K562 (cell line): ENCODE data around the gene RNF207. TPM values are rescaled to one million over a fixed set of nuclear protein-coding genes. Genes with fewer than 3 reads are reported as not detected.

Experiments
- CHD7 ChIP-seq: fragments of 200-600 bp; sonication (generic); IDR thresholded peaks from one replicate; pipeline ENCODE4 v1.6.1; 2012; ENCODE audit warnings: mild to moderate bottlenecking, low read depth, low read length, inconsistent platforms
- GTF2F1 ChIP-seq: IDR thresholded peaks from 2 replicates; pipeline ENCODE4 v1.6.1; 2011; ENCODE audit warnings: low read depth, low read length, improper control_type of control experiment
- HDAC1 ChIP-seq, 2 experiments: fragments of 450-650 bp; IDR thresholded peaks; 2 replicates each; pipeline ENCODE4 v1.6.1; 2016 to 2017; ENCODE audit warnings: inconsistent platforms in 1 of 2, mild to moderate bottlenecking in 1 of 2, moderate library complexity in 1 of 2
- HEY1 ChIP-seq: fragments of 250-450 bp; sonication (Bioruptor Pico); IDR thresholded peaks from 2 replicates; pipeline ENCODE4 v1.5.0; 2020; ENCODE audit warnings: mild to moderate bottlenecking, moderate library complexity, borderline replicate concordance
- KDM5B ChIP-seq: fragments of 200-600 bp; sonication (generic); IDR thresholded peaks from 2 replicates; pipeline ENCODE4 v1.6.1; 2012; ENCODE audit warnings: low read depth, mild to moderate bottlenecking, moderate library complexity, low read length, control low read depth, inconsistent platforms; ENCODE audit not compliant: insufficient replicate concordance
- MBD2 ChIP-seq: sonication (generic); IDR thresholded peaks from 2 replicates; pipeline ENCODE4 v1.6.1; 2016; ENCODE audit warnings: low read depth, borderline replicate concordance
- NEUROD1 ChIP-seq: fragments of 150-350 bp; IDR thresholded peaks from 2 replicates; pipeline ENCODE4 v1.6.1; 2014; ENCODE audit warnings: borderline replicate concordance, low read length, low read depth; ENCODE audit not compliant: partially characterized antibody
- SREBF1 ChIP-seq: fragments of 150-350 bp; IDR thresholded peaks from 2 replicates; pipeline ENCODE4 v1.6.1; 2014; ENCODE audit warnings: antibody characterized with exemption, low read depth, low read length, borderline replicate concordance
- SRF ChIP-seq, 2 experiments: fragments of 250-450, 450-650 bp in 1 of 2; sonication (Bioruptor Pico) in 1 of 2; sonication (generic) in 1 of 2; formaldehyde crosslinking; IDR thresholded peaks; 2 replicates each; pipeline versions ENCODE4 v1.5.0 to v1.5.1; 2020 to 2022; ENCODE audit warnings: mild to moderate bottlenecking in 1 of 2, missing genetic modification reagents in 1 of 2
- USF2 ChIP-seq: sonication (generic); formaldehyde crosslinking; IDR thresholded peaks from 2 replicates; pipeline ENCODE4 v1.5.0; 2020; ENCODE audit warnings: missing genetic modification reagents
- ZNF24 ChIP-seq: fragments of 450-650 bp; IDR thresholded peaks from 2 replicates; pipeline ENCODE4 v1.6.1; 2016
- polyA plus RNA-seq, 8 experiments: library from polyadenylated mRNA; depleted of rRNA in 4 of 8; stranded (reverse) in 5 of 8; unstranded in 3 of 8; fragments of >200 nt; fragmentation: Nextera tagmentation in 2 of 8; fragmentation: Illumina TruSeq in 1 of 8; extraction: Ambion mirVana in 2 of 8; extraction: Trizol in 1 of 8; gene quantifications; 2 replicates each; pipeline versions ENCODE4 v1.2.1 to v1.2.3, GENCODE V29; 2011 to 2014; ENCODE audit warnings: inconsistent platforms in 1 of 8, missing spikeins in 1 of 8
- total RNA-seq, 7 experiments: library from RNA; depleted of rRNA in 6 of 7; stranded (reverse); fragments of >200 nt in 6 of 7; fragmentation: Illumina TruSeq in 2 of 7; extraction: Trizol in 2 of 7; gene quantifications; 2 replicates each; pipeline versions ENCODE4 v1.2.1 to v1.2.3, GENCODE V29; 2011 to 2021; ENCODE audit warnings: low replicate concordance in 1 of 7
- TF ChIP-seq, protein P1 (sequence below): fragments of 450-650 bp; formaldehyde crosslinking; IDR thresholded peaks from 2 replicates; pipeline ENCODE4 v1.4.0; 2022; ENCODE audit warnings: mild to moderate bottlenecking, moderate library complexity

The RNF207 gene
- total and polyA plus RNA-seq, 9 of the 15 experiments (the other 6 are each of a cell fraction or from before 2014, with no cell fraction given): 2.7 to 30.6 (median 12.9) TPM

GRCh38 chr1:6199298-6200187 is 6.4 kb upstream of the RNF207 start, which contains the start of gene RPL22 (continued):
- TF ChIP-seq HEY1 (CRISPR knock-in tag) (no peak), CHD7 (no peak), NEUROD1 (peak; percentile 96), MBD2 (peak; percentile 96), SREBF1 (peak; percentile 84; the same call in 1 of the 2 replicates), GTF2F1 (0 out of 2 replicates have a peak, but pooled peaks have one; percentile 89), ZNF24 (0 out of 2 replicates have a peak, but pooled peaks have one; percentile 20), SRF (CRISPR knock-in tag; IDR thresholded peaks at IDR 0.05) (peak in 1 of 2 experiments; percentile 66; a peak in 2 of 4 replicates), HDAC1 (IDR thresholded peaks at IDR 0.05) (peak in 1 of 2 experiments; percentile 98; a peak in 2 of 4 replicates), USF2 (peak; percentile 61; the same call in 1 of the 2 replicates), KDM5B (peak; percentile 94)
- TF ChIP-seq, protein P1, sequence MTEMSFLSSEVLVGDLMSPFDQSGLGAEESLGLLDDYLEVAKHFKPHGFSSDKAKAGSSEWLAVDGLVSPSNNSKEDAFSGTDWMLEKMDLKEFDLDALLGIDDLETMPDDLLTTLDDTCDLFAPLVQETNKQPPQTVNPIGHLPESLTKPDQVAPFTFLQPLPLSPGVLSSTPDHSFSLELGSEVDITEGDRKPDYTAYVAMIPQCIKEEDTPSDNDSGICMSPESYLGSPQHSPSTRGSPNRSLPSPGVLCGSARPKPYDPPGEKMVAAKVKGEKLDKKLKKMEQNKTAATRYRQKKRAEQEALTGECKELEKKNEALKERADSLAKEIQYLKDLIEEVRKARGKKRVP (CRISPR knock-in tag): no peak
